AG04450 (cell line): Measurements from ENCODE around the gene NPC2. TPM values are rescaled to one million over a fixed set of nuclear protein-coding genes. Genes with fewer than 3 reads are reported as not detected.
A peak's percentile ranks its signal among the peaks of the same experiment; 100 is the strongest.

ENCODE experiments used
- CTCF ChIA-PET: fragments of 300-600, 350-600 bp; formaldehyde crosslinking; extraction: SDS; loops from one replicate; lab custom pipeline; 2022; ENCODE audit warnings: antibody characterized with exemption, inconsistent platforms; lab: Charles Lee
- POLR2A ChIA-PET: fragments of 350-600 bp; formaldehyde crosslinking; extraction: SDS; loops from one replicate; lab custom pipeline; 2021; ENCODE audit warnings: antibody characterized with exemption, inconsistent platforms; lab: Yijun Ruan, JAX
- DNase-seq: peaks from one replicate; pipeline ENCODE4 v3.0.0-alpha.2; 2011; ENCODE audit warnings: low read depth, low spot score
- H3K27ac ChIP-seq: one replicate; pipeline ENCODE4 v1.5.1; 2012; ENCODE audit warnings: low read depth, low read length, control low read depth
- H3K27me3 ChIP-seq: one replicate; pipeline ENCODE4 v1.6.0; 2012; ENCODE audit warnings: low read length; ENCODE audit not compliant: control insufficient read depth, insufficient read depth
- H3K4me3 ChIP-seq: 2 replicates; pipeline ENCODE4 v1.5.1; 2011; ENCODE audit warnings: mild to moderate bottlenecking, low read depth, low read length, control low read depth
- H3K9me3 ChIP-seq: 2 replicates; pipeline ENCODE4 v1.5.1; 2012; ENCODE audit warnings: low read length; ENCODE audit not compliant: control insufficient read depth, insufficient read depth
- polyA minus RNA-seq: library from RNA; depleted of rRNA, polyadenylated mRNA; stranded (reverse); fragments of >200 nt; gene quantifications from 2 replicates; pipeline ENCODE4 v1.2.3, GENCODE V29; 2011; rRNA and poly(A)+ RNA removed
- polyA plus RNA-seq: library from polyadenylated mRNA; depleted of rRNA; stranded (reverse); fragments of >200 nt; gene quantifications from 2 replicates; pipeline ENCODE4 v1.2.3, GENCODE V29; 2011; rRNA removed
- TF ChIP-seq, protein P1 (sequence below): IDR thresholded peaks from 2 replicates; pipeline ENCODE4 v1.5.1; 2011; ENCODE audit warnings: low read depth, low read length, control low read depth, inconsistent platforms

NPC2 gene
- polyA plus RNA-seq (197 and 248 TPM in 2 replicates), polyA minus RNA-seq (82.8 and 110 TPM in 2 replicates)

DNA sequence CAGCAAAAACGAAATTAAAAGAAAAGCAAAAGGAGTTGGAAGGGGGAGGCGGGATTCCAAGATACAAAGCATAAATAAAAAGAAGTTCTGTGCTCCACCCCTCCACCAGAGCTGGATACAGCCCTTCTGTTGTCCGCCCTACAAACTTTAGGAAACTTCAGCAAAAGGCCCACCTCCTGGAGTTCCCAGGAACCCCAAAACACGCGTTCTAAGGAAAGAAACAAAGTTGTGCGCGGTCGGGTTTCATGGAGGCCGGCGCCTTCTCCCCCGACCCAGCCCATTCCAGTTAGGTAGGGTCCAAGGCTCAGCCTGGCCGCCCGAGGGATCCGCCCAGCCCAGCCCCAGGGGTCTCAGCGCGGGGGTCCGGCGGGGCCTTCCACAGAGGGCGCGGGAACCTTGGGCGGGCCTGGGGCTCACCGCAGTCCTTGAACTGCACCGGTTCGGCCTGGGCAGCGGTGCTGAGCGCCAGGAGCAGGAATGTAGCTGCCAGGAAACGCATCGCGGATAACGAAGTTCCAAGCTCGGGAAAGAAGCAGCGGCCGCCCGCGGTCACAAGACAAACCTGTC lies at the start of gene NPC2:
Gene NPC2 (minus strand): TSS at position 530 of the 567 bp plus-strand sequence. CDS start 31 bp downstream, at position 499.
- H3K9me3 ChIP-seq, result peaks cover 2% of the 10 kb centered on the region; the same call in 1 of the 2 replicates
- no peak for DNase-seq
- POLR2A ChIA-PET, result interaction anchor here (0.6 to 1.0 kb wide), 5 partner anchors 38 to 124 kb away, joined by 3 to 8 read pairs (median 5); no protein-coding TSS in a partner anchor
- peak within 1 kb of the TSS; percentile 65 for H3K27ac ChIP-seq
- TF ChIP-seq, protein P1, sequence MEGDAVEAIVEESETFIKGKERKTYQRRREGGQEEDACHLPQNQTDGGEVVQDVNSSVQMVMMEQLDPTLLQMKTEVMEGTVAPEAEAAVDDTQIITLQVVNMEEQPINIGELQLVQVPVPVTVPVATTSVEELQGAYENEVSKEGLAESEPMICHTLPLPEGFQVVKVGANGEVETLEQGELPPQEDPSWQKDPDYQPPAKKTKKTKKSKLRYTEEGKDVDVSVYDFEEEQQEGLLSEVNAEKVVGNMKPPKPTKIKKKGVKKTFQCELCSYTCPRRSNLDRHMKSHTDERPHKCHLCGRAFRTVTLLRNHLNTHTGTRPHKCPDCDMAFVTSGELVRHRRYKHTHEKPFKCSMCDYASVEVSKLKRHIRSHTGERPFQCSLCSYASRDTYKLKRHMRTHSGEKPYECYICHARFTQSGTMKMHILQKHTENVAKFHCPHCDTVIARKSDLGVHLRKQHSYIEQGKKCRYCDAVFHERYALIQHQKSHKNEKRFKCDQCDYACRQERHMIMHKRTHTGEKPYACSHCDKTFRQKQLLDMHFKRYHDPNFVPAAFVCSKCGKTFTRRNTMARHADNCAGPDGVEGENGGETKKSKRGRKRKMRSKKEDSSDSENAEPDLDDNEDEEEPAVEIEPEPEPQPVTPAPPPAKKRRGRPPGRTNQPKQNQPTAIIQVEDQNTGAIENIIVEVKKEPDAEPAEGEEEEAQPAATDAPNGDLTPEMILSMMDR, result no peak
- H3K4me3 ChIP-seq, result peak within 1 kb of the TSS; percentile 97
- H3K27me3 ChIP-seq, result no peaks in the 10 kb centered on the region
- CTCF ChIA-PET, result interaction anchor here (0.7 to 1.7 kb wide), 4 partner anchors 9 to 120 kb away, joined by 3 to 6 read pairs (median 4); no protein-coding TSS in a partner anchor

- H3K27me3 ChIP-seq, result no peaks in the 10 kb centered on the region
- TF ChIP-seq, protein P1, result no peak
- H3K27ac ChIP-seq, result no peak overlapping the region
- ChIA-PET CTCF (no interaction called here), POLR2A (interaction anchor here (0.5 kb wide), 1 partner anchor 828 kb away, joined by 4 read pairs; the partner anchor contains the start of gene PNMA1)
- H3K9me3 ChIP-seq, result no peaks in the 10 kb centered on the region
- no peak overlapping the region for H3K4me3 ChIP-seq
- no peak for DNase-seq
Measured at GRCh38 chr14:74542056-74542685, 49.1 kb upstream of the NPC2 start.

- H3K9me3 ChIP-seq, result no peaks in the 10 kb centered on the region
- H3K4me3 ChIP-seq, result no peak overlapping the region
- H3K27ac ChIP-seq, result no peak overlapping the region
- ChIA-PET CTCF (no interaction called here), POLR2A (no interaction called here)
- no peaks in the 10 kb centered on the region for H3K27me3 ChIP-seq
- TF ChIP-seq, protein P1, result no peak
- DNase-seq, result no peak
Measured at GRCh38 chr14:74541225-74541624, 48.1 kb upstream of the NPC2 start.

DNA sequence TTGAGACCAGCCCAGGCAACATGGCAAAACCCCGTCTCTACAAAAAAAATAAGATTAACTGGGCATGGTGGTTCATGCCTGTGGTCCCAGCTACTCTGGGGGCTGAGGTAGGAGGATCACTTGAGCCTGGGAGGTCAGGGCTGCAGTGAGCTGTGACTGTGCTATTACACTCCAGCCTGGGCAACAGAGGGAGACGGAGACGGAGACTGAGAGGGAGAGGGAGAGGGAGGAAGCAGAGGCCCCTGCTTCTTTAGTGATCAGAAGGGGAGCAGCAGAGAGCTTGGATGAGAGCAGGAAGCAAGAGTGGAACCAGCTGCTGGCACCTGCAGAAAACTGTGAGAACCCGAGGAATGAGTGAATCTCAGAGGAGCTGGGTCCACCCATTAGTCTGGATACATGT lies 46.4 kb upstream of the NPC2 start:
- no peak for DNase-seq
- no peaks in the 10 kb centered on the region for H3K9me3 ChIP-seq
- peak overlapping the region; percentile 31 for H3K27ac ChIP-seq
- no peaks in the 10 kb centered on the region for H3K27me3 ChIP-seq
- ChIA-PET POLR2A (no interaction called here), CTCF (interaction anchor here (1.2 kb wide), 1 partner anchor 265 kb away, joined by 4 read pairs; no protein-coding TSS in a partner anchor)
- TF ChIP-seq, protein P1, result no peak
- no peak overlapping the region for H3K4me3 ChIP-seq
